Transverse colon (tissue), 4 donors: Measurements from ENCODE around the gene PLPP3. TPM values are rescaled to one million over a fixed set of nuclear protein-coding genes. Genes with fewer than 3 reads are reported as not detected.

Experiments used
- DNase-seq: peaks from one replicate; pipeline ENCODE4 v3.0.0-alpha.2; 2019
- H3K27ac ChIP-seq, 4 donors: fragments of 200-600 bp; sonication (generic); 2 replicates each; pipeline ENCODE4 v1.5.1; 2016 to 2018; ENCODE audit warnings: inconsistent platforms in 4 of 4
- H3K27me3 ChIP-seq: fragments of 200-600 bp; sonication (generic); 2 replicates; pipeline ENCODE4 v1.5.1; 2017; ENCODE audit warnings: inconsistent platforms
- H3K36me3 ChIP-seq, 4 donors: fragments of 200-600 bp; sonication (generic); 2 replicates each; pipeline ENCODE4 v1.5.1; 2017 to 2019; ENCODE audit warnings: inconsistent platforms in 4 of 4
- H3K4me1 ChIP-seq, 4 donors: fragments of 200-600 bp; sonication (generic); 2 replicates each; pipeline ENCODE4 v1.5.1; 2017 to 2020; ENCODE audit warnings: inconsistent platforms in 4 of 4
- H3K4me3 ChIP-seq, 4 donors: fragments of 200-600 bp; sonication (generic); 1 replicate in 1 of 4; 2 replicates in 3 of 4; pipeline versions ENCODE4 v1.5.1 to v1.6.1; 2017 to 2019; ENCODE audit warnings: inconsistent platforms in 4 of 4
- H3K9me3 ChIP-seq, 2 donors: fragments of 200-600 bp; sonication (generic); 2 replicates each; pipeline ENCODE4 v1.5.1; 2017 to 2019; ENCODE audit warnings: inconsistent platforms in 2 of 2
- EP300 ChIP-seq: sonication (generic); formaldehyde crosslinking; IDR thresholded peaks from one replicate; pipeline ENCODE4 v1.6.1; 2017; ENCODE audit warnings: antibody characterized with exemption, low read depth
- POLR2A ChIP-seq: fragments of 450-650 bp; IDR thresholded peaks from one replicate; pipeline ENCODE4 v1.6.1; 2016; ENCODE audit warnings: antibody characterized with exemption, mild to moderate bottlenecking, moderate library complexity
- POLR2AphosphoS5 ChIP-seq, 3 donors: sonication (generic); formaldehyde crosslinking; IDR thresholded peaks; one replicate each; pipeline ENCODE4 v1.6.1; 2016; ENCODE audit warnings: antibody characterized with exemption in 3 of 3
- WGBS, 2 donors: methylation state at CpG; one replicate each; pipeline ENCODE4 v1.1.5; 2018; ENCODE audit warnings: low coverage in 1 of 2; 5-methylcytosine and 5-hydroxymethylcytosine counted together
- in situ Hi-C, 4 donors: fragments of 200-750 bp; cut with MboI; loops; one replicate each; pipeline versions ENCODE4 v1.15.0 to v1.15.1; 2017; ENCODE audit warnings: low sequenced_read_pairs in 3 of 4, low pct_ligation_motif_present in 1 of 4, low pct_unique_long_range_greater_than_20kb in 1 of 4
- intact Hi-C: fragments of 100-400 bp; cut with DNase I; formaldehyde crosslinking; loops from one replicate; pipeline ENCODE4 v1.15.1; 2023; ENCODE audit warnings: low total_unique reads
- total RNA-seq, 4 donors: library from RNA; depleted of rRNA; stranded (reverse); fragments of >200 nt; gene quantifications; one replicate each; pipeline ENCODE4 v1.1.0, GENCODE V29; 2016
- TF ChIP-seq, protein P1 (sequence below), 5 experiments: fragments of 200-600 bp in 3 of 5; fragments of 450-650 bp in 2 of 5; sonication (generic) in 3 of 5; IDR thresholded peaks; 1 replicate in 2 of 5; 2 replicates in 3 of 5; pipeline ENCODE4 v1.5.1; 2016 to 2017; ENCODE audit warnings: antibody characterized with exemption in 5 of 5, inconsistent platforms in 3 of 5, mild to moderate bottlenecking in 2 of 5, moderate library complexity in 1 of 5

Gene PLPP3
- total RNA-seq, 4 donors from 2014 or later: 51.2 to 75.1 (median 63.3) TPM

DNA sequence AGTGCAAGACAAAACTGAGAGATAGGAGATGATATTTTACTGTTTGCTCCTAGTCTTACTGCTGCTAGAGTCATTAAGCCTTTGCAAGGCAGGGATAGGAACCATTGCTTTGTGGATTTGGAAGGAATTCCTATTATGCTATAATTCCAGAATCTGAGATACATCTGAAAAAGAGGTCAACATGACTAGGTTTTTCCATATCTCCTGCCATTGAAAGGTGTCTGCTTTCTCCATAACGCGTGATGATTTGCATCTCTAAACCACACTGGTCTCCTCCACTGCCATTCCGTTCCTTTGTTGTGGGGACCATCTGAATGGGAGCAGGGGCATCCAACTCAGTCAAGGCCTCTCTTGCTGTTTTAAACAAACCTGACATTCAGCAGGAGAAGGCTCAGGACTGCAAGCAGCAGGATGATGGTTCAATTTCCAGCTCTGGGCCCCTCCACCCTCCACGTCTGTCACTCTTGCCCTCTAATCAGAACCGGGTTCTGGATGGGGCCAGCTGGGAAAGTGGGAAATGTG lies 45.2 kb downstream of the PLPP3 start:
- intact Hi-C loops: no loop called here
- no peak for DNase-seq
- H3K4me1 ChIP-seq: peaks cover under 1 to 12% (median 3%) of the 10 kb centered on the region in 4 donors
- TF ChIP-seq POLR2A: no peak
- TF ChIP-seq, protein P1, sequence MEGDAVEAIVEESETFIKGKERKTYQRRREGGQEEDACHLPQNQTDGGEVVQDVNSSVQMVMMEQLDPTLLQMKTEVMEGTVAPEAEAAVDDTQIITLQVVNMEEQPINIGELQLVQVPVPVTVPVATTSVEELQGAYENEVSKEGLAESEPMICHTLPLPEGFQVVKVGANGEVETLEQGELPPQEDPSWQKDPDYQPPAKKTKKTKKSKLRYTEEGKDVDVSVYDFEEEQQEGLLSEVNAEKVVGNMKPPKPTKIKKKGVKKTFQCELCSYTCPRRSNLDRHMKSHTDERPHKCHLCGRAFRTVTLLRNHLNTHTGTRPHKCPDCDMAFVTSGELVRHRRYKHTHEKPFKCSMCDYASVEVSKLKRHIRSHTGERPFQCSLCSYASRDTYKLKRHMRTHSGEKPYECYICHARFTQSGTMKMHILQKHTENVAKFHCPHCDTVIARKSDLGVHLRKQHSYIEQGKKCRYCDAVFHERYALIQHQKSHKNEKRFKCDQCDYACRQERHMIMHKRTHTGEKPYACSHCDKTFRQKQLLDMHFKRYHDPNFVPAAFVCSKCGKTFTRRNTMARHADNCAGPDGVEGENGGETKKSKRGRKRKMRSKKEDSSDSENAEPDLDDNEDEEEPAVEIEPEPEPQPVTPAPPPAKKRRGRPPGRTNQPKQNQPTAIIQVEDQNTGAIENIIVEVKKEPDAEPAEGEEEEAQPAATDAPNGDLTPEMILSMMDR (IDR thresholded peaks at IDR 0.05): no peak
- no peak for TF ChIP-seq POLR2AphosphoS5 (IDR thresholded peaks at IDR 0.05)
- TF ChIP-seq EP300: no peak
- in situ Hi-C loops: no loop called here
- WGBS, 2 donors: 60 to 92% methylated on average over 1 to 5 of the region's 5 CpGs
- no peaks in the 10 kb centered on the region for H3K27me3 ChIP-seq
- H3K27ac ChIP-seq: no peak overlapping the region
- peaks cover 0 to 13% (median 0%) of the 10 kb centered on the region in 4 donors for H3K36me3 ChIP-seq
- no peak overlapping the region for H3K4me3 ChIP-seq
- H3K9me3 ChIP-seq: no peaks in the 10 kb centered on the region

DNA sequence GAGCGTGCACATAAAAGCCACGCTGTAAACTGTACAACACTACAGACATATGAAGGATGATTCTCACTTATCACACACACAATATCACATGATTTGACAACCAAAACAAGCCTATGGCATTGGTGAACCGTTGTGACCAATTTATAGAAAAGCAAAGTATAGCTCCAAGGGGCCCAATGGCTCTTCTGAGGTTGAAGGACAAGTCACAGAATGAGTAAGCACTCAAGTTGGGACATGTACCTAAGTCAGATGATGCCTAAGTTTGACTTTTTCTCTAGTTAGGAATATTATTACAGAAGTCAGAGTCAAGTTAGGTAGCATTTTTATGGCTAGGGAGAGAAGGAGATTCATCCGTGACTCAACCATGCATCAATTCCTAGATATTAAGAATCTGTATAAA lies 45.7 kb downstream of the PLPP3 start:
- peaks cover 0 to 13% (median 0%) of the 10 kb centered on the region in 4 donors for H3K36me3 ChIP-seq
- peaks cover 2 to 14% (median 7%) of the 10 kb centered on the region in 4 donors for H3K4me1 ChIP-seq
- DNase-seq: no peak
- 56 to 79% methylated on average over 2 to 4 of the region's 4 CpGs for WGBS, 2 donors
- no peak overlapping the region for H3K27ac ChIP-seq
- intact Hi-C loops (no loop called here), in situ Hi-C loops (no loop called here)
- no peaks in the 10 kb centered on the region for H3K27me3 ChIP-seq
- TF ChIP-seq, protein P1 (IDR thresholded peaks at IDR 0.05): no peak
- TF ChIP-seq POLR2AphosphoS5 (IDR thresholded peaks at IDR 0.05) (no peak), EP300 (no peak), POLR2A (no peak)
- H3K9me3 ChIP-seq: no peaks in the 10 kb centered on the region
- H3K4me3 ChIP-seq: no peak overlapping the region

DNA sequence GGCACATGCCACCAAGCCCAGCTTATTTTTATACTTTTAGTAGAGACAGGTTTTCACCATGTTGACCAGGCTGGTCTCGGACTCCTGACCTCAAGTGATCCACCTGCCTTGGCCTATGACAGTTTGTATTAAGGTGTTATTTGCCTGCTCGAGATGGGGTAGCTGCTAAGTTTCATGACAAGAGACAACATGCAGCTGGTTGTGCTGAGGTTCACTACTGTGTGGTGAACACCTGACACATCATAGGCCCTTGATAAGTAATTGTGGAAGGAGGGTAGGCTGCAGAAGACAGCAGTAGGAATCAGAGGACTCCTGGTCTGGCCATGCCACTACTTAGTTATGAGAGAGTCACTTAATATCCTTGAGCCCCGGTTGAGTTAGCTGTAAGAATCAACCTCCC lies 46.2 kb downstream of the PLPP3 start:
- TF ChIP-seq POLR2AphosphoS5 (IDR thresholded peaks at IDR 0.05) (no peak), EP300 (no peak), POLR2A (no peak)
- TF ChIP-seq, protein P1 (IDR thresholded peaks at IDR 0.05): no peak
- DNase-seq: no peak
- Histone ChIP-seq H3K4me3 (no peak overlapping the region), H3K9me3 (no peaks in the 10 kb centered on the region), H3K27ac (no peak overlapping the region), H3K36me3 (peaks cover 0 to 13% (median 0%) of the 10 kb centered on the region in 4 donors), H3K27me3 (no peaks in the 10 kb centered on the region), H3K4me1 (peaks cover 6 to 18% (median 11%) of the 10 kb centered on the region in 4 donors)
- WGBS, 2 donors: 75 to 86% methylated on average over 2 to 3 of the region's 3 CpGs
- in situ Hi-C loops (no loop called here), intact Hi-C loops (no loop called here)

DNA sequence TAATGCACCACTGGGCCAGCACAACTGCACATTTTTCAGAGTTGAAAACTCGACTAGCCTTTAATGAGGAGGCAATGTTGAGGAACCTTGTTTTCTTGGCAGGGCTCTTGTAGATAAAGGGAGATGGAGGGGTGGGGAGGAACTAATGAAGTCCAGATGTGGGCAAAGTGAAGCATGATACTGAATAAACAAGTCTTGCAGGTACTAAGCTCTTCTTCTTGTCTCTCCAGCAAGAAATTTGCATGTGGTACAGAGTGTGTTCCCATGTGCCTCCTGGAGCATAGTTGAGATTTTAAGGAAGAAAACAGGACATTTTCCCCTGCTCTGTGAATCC lies 47.0 kb downstream of the PLPP3 start:
- Histone ChIP-seq H3K27me3 (no peaks in the 10 kb centered on the region), H3K9me3 (no peaks in the 10 kb centered on the region), H3K36me3 (peaks cover 0 to 13% (median 0%) of the 10 kb centered on the region in 4 donors), H3K4me1 (peaks cover 15 to 27% (median 20%) of the 10 kb centered on the region in 4 donors), H3K27ac (no peak overlapping the region), H3K4me3 (no peak overlapping the region)
- 50 to 58% methylated on average over 1 of the region's 1 CpG for WGBS, 2 donors
- DNase-seq: no peak
- TF ChIP-seq EP300 (no peak), POLR2AphosphoS5 (IDR thresholded peaks at IDR 0.05) (no peak), POLR2A (no peak)
- TF ChIP-seq, protein P1 (IDR thresholded peaks at IDR 0.05): no peak
- intact Hi-C loops (no loop called here), in situ Hi-C loops (no loop called here)
